ENCODE data around the gene ULBP3. TPM values are rescaled to one million over a fixed set of nuclear protein-coding genes. Genes with fewer than 3 reads are reported as not detected.
"Not testable (repeated sequence)": the region's sequence is repeated elsewhere in the genome, so short reads cannot be mapped to it uniquely, and the experiment has no call there.

Gene ULBP3
- total and polyA plus RNA-seq, 2 donors (not counting 1 experiment from before 2014, with no cell fraction given): 10.2 to 18.8 TPM

DNA sequence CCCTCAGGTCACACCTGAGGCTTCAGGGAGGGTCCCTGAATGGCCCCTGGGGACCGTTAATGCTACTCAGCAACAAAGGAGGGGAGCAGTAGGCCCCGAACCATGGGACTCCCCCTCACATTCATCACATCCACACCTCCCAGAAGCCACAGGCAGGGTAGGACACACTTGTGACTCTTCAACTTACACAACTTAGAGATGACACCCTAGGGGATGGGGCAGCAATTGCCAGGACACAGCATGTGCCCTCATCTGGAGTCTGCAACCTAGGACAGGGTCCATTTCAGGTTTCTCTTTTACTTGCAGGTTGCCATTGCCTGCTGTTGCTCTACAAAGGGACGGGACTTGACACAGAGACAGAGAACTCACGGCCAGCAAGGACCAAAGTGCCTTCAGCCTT, 770 bp downstream of the ULBP3 start:
- Histone ChIP-seq H3K9ac (ENCODE audit: insufficient read depth, low read length) (peak overlapping the region; percentile 75), H3K4me1 (ENCODE audit: control insufficient read depth, extremely low read depth, insufficient read depth, low read length) (peaks cover 4% of the 10 kb centered on the region), H4K20me1 (ENCODE audit: control insufficient read depth, extremely low read depth, insufficient read depth, low read length) (no peaks in the 10 kb centered on the region), H3K27me3 (ENCODE audit: control insufficient read depth, insufficient read depth, low read length) (no peaks in the 10 kb centered on the region), H3K79me2 (ENCODE audit: control insufficient read depth, insufficient read depth, low read length) (no peaks in the 10 kb centered on the region), H2AFZ (ENCODE audit: low read length) (peak overlapping the region; percentile 78), H3K9me3 (ENCODE audit: control insufficient read depth, insufficient read depth, low read depth, low read length) (no peaks in the 10 kb centered on the region), H3K27ac (ENCODE audit: insufficient read depth, low read length) (no peak overlapping the region), H3K36me3 (ENCODE audit: control insufficient read depth, insufficient read depth, low read length) (no peaks in the 10 kb centered on the region), H3K4me3 (replicated peaks in 1 of 4; ENCODE audit: control extremely low read depth in 1 of 4, insufficient read depth in 1 of 4, low read depth in 3 of 4, low read length in 4 of 4) (peak overlapping the region; percentile 72 to 84 (median 77)), H3K4me2 (ENCODE audit: extremely low read depth, insufficient read depth, low read length) (peak overlapping the region; percentile 66)
- no peak for DNase-seq (ENCODE audit: low read depth in 2 of 2)
- TF ChIP-seq, protein P1, sequence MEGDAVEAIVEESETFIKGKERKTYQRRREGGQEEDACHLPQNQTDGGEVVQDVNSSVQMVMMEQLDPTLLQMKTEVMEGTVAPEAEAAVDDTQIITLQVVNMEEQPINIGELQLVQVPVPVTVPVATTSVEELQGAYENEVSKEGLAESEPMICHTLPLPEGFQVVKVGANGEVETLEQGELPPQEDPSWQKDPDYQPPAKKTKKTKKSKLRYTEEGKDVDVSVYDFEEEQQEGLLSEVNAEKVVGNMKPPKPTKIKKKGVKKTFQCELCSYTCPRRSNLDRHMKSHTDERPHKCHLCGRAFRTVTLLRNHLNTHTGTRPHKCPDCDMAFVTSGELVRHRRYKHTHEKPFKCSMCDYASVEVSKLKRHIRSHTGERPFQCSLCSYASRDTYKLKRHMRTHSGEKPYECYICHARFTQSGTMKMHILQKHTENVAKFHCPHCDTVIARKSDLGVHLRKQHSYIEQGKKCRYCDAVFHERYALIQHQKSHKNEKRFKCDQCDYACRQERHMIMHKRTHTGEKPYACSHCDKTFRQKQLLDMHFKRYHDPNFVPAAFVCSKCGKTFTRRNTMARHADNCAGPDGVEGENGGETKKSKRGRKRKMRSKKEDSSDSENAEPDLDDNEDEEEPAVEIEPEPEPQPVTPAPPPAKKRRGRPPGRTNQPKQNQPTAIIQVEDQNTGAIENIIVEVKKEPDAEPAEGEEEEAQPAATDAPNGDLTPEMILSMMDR (conservative IDR thresholded peaks at IDR 0.05 in 1 of 2, IDR thresholded peaks at IDR 0.05 in 1 of 2; ENCODE audit: low read depth in 1 of 2, low read length in 2 of 2): no peak
- TF ChIP-seq EZH2 (IDR thresholded peaks at IDR 0.05; ENCODE audit: low read length, missing control alignments): no peak

DNA sequence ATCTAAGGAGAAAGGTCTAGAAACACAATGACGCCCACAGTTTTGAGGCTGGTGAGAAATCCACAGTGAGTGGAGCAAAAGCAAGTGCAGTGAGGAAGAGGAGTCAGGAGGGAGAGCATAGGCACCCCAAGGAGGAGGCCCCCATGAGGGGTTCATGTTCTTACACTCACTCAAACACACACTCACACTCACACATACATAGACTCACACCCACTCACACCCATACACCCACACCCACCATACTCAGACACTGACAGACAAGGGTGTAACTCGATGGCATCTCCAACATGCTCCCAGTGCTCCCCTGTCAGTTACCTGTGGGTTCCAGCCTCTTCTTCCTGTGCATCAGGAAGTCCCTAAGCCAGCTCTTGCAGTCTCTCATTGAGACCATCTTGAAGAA, 3.8 kb downstream of the ULBP3 start:
- TF ChIP-seq, protein P1 (conservative IDR thresholded peaks at IDR 0.05 in 1 of 2, IDR thresholded peaks at IDR 0.05 in 1 of 2; ENCODE audit: low read depth in 1 of 2, low read length in 2 of 2): no peak
- no peak for TF ChIP-seq EZH2 (IDR thresholded peaks at IDR 0.05; ENCODE audit: low read length, missing control alignments)
- no peaks in the 10 kb centered on the region for H3K27me3 ChIP-seq (ENCODE audit: control insufficient read depth, insufficient read depth, low read length)

DNA sequence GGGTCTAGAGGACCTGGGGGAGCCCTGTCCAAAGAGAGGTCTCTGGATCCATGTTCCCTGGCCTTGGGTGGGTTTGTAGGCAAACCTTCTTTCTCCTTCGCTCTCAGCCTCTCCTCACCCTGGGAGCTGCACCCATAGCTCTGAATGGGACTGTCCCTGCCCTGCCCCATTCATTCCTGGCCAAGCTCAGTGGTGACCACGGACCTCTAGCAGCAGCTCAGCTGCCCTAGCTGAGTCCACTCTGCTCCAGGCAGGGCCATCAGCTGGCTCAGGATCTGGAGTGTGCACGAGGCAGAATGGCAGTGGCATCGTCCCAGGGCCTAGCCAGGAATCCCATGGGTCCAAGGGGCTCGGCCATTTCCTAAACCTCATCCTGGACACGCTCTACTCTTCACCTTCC, 5.3 kb downstream of the ULBP3 start:
- H3K4me3 ChIP-seq (replicated peaks in 1 of 4; ENCODE audit: control extremely low read depth in 1 of 4, insufficient read depth in 1 of 4, low read depth in 3 of 4, low read length in 4 of 4): no peak overlapping the region
- H3K27ac ChIP-seq (ENCODE audit: insufficient read depth, low read length): no peak overlapping the region
- no peaks in the 10 kb centered on the region for H3K36me3 ChIP-seq (ENCODE audit: control insufficient read depth, insufficient read depth, low read length)
- H3K9me3 ChIP-seq (ENCODE audit: control insufficient read depth, insufficient read depth, low read depth, low read length): no peaks in the 10 kb centered on the region
- no peak overlapping the region for H3K9ac ChIP-seq (ENCODE audit: insufficient read depth, low read length)
- TF ChIP-seq, protein P1 (conservative IDR thresholded peaks at IDR 0.05 in 1 of 2, IDR thresholded peaks at IDR 0.05 in 1 of 2; ENCODE audit: low read depth in 1 of 2, low read length in 2 of 2): no peak
- TF ChIP-seq EZH2 (IDR thresholded peaks at IDR 0.05; ENCODE audit: low read length, missing control alignments): no peak
- no peaks in the 10 kb centered on the region for H3K79me2 ChIP-seq (ENCODE audit: control insufficient read depth, insufficient read depth, low read length)
- no peaks in the 10 kb centered on the region for H3K4me1 ChIP-seq (ENCODE audit: control insufficient read depth, extremely low read depth, insufficient read depth, low read length)
- no peak overlapping the region for H2AFZ ChIP-seq (ENCODE audit: low read length)
- no peak overlapping the region for H3K4me2 ChIP-seq (ENCODE audit: extremely low read depth, insufficient read depth, low read length)
- DNase-seq (ENCODE audit: low read depth in 2 of 2): no peak
- no peaks in the 10 kb centered on the region for H4K20me1 ChIP-seq (ENCODE audit: control insufficient read depth, extremely low read depth, insufficient read depth, low read length)
- no peaks in the 10 kb centered on the region for H3K27me3 ChIP-seq (ENCODE audit: control insufficient read depth, insufficient read depth, low read length)

More for the DNA sequence above, 3.8 kb downstream of the ULBP3 start:
- Histone ChIP-seq H3K4me2 (ENCODE audit: extremely low read depth, insufficient read depth, low read length) (no peak overlapping the region), H3K9me3 (ENCODE audit: control insufficient read depth, insufficient read depth, low read depth, low read length) (no peaks in the 10 kb centered on the region), H3K36me3 (ENCODE audit: control insufficient read depth, insufficient read depth, low read length) (no peaks in the 10 kb centered on the region), H2AFZ (ENCODE audit: low read length) (no peak overlapping the region), H4K20me1 (ENCODE audit: control insufficient read depth, extremely low read depth, insufficient read depth, low read length) (no peaks in the 10 kb centered on the region), H3K27ac (ENCODE audit: insufficient read depth, low read length) (no peak overlapping the region), H3K4me1 (ENCODE audit: control insufficient read depth, extremely low read depth, insufficient read depth, low read length) (no peaks in the 10 kb centered on the region), H3K9ac (ENCODE audit: insufficient read depth, low read length) (no peak overlapping the region), H3K79me2 (ENCODE audit: control insufficient read depth, insufficient read depth, low read length) (no peaks in the 10 kb centered on the region), H3K4me3 (replicated peaks in 1 of 4; ENCODE audit: control extremely low read depth in 1 of 4, insufficient read depth in 1 of 4, low read depth in 3 of 4, low read length in 4 of 4) (no peak overlapping the region)
- no peak for DNase-seq (ENCODE audit: low read depth in 2 of 2)

GRCh38 chr6:150059973-150060372, 8.9 kb downstream of the ULBP3 start:
- not testable (repeated sequence) for H3K79me2 ChIP-seq (ENCODE audit: control insufficient read depth, insufficient read depth, low read length); H3K4me1 ChIP-seq (ENCODE audit: control insufficient read depth, extremely low read depth, insufficient read depth, low read length); H4K20me1 ChIP-seq (ENCODE audit: control insufficient read depth, extremely low read depth, insufficient read depth, low read length); H2AFZ ChIP-seq (ENCODE audit: low read length); H3K4me3 ChIP-seq (replicated peaks in 1 of 4; ENCODE audit: control extremely low read depth in 1 of 4, insufficient read depth in 1 of 4, low read depth in 3 of 4, low read length in 4 of 4); DNase-seq (ENCODE audit: low read depth in 2 of 2); H3K4me2 ChIP-seq (ENCODE audit: extremely low read depth, insufficient read depth, low read length); H3K27ac ChIP-seq (ENCODE audit: insufficient read depth, low read length); H3K36me3 ChIP-seq (ENCODE audit: control insufficient read depth, insufficient read depth, low read length); H3K27me3 ChIP-seq (ENCODE audit: control insufficient read depth, insufficient read depth, low read length); H3K9ac ChIP-seq (ENCODE audit: insufficient read depth, low read length); H3K9me3 ChIP-seq (ENCODE audit: control insufficient read depth, insufficient read depth, low read depth, low read length)
